HK-2 (cell line): ENCODE measurements around the gene LIM2.

Experiments
- DNase-seq: peaks from one replicate; pipeline ENCODE4 v3.0.0-alpha.2; 2018; ENCODE audit not compliant: unreplicated experiment

The LIM2 gene

GRCh38 chr19:51396175-51396574 lies 8.4 kb upstream of the LIM2 start:
- DNase-seq = no peak

- DNase-seq = peak; percentile 98
Observed at GRCh38 chr19:51394050-51394836, 6.5 kb upstream of the LIM2 start.

- DNase-seq = no peak
Observed at GRCh38 chr19:51392701-51393100, 4.9 kb upstream of the LIM2 start.

GRCh38 chr19:51391073-51391611 lies 3.4 kb upstream of the LIM2 start:
- no peak for DNase-seq

GRCh38 chr19:51389143-51389542 lies 1.4 kb upstream of the LIM2 start:
- DNase-seq = no peak

GRCh38 chr19:51386882-51387520 lies 773 bp downstream of the LIM2 start:
- no peak for DNase-seq

GRCh38 chr19:51382004-51382403 lies 5.8 kb downstream of the LIM2 start:
- DNase-seq = no peak

GRCh38 chr19:51380379-51380778 lies 7.4 kb downstream of the LIM2 start:
- no peak for DNase-seq

- DNase-seq = no peak
Observed at GRCh38 chr19:51377422-51377821, 10.4 kb downstream of the LIM2 start.

- no peak for DNase-seq
Observed at GRCh38 chr19:51375504-51376221, 12.1 kb downstream of the LIM2 start.

GRCh38 chr19:51372649-51373504 lies 14.9 kb downstream of the LIM2 start, which contains the start of gene NKG7:
Gene NKG7 (minus strand): TSS chr19:51372654. CDS start chr19:51372535, 119 bp downstream.
- no peak for DNase-seq

GRCh38 chr19:51372021-51372648 lies 15.6 kb downstream of the LIM2 start:
- no peak for DNase-seq

- no peak for DNase-seq
Observed at GRCh38 chr19:51371186-51371690, 16.5 kb downstream of the LIM2 start.

- no peak for DNase-seq
Observed at GRCh38 chr19:51370230-51370629, 17.5 kb downstream of the LIM2 start.

GRCh38 chr19:51368366-51369282 lies 19.1 kb downstream of the LIM2 start, which contains the start of gene CLDND2:
Gene CLDND2 (minus strand): TSS chr19:51369003. CDS start chr19:51368577, 426 bp downstream.
- DNase-seq = no peak

GRCh38 chr19:51367565-51368365 lies 20.0 kb downstream of the LIM2 start:
- peak; percentile 100 for DNase-seq

GRCh38 chr19:51367255-51367564 lies 20.6 kb downstream of the LIM2 start:
- DNase-seq = no peak

GRCh38 chr19:51366389-51367254 lies 21.2 kb downstream of the LIM2 start:
- DNase-seq = peak; percentile 98
